NCI-H1048 (cell line): ENCODE results near the gene HTR3D.
"Not testable (repeated sequence)": the region's sequence is repeated elsewhere in the genome, so short reads cannot be mapped to it uniquely, and the experiment has no call there.

Experiments
- DNase-seq: peaks from one replicate; lab custom pipeline; 2025; lab: John Stamatoyannopoulos, UW

Gene HTR3D

GRCh38 chr3:184068344-184068743, 36.8 kb downstream of the HTR3D start:
- DNase-seq: no peak

- DNase-seq: not testable (repeated sequence)
Observed at GRCh38 chr3:184071142-184071541, 39.6 kb downstream of the HTR3D start.

- DNase-seq: no peak
Observed at GRCh38 chr3:184073621-184074020, 42.1 kb downstream of the HTR3D start.

- no peak for DNase-seq
Observed at GRCh38 chr3:184075901-184076300, 44.4 kb downstream of the HTR3D start.

GRCh38 chr3:184077881-184078280, 46.3 kb downstream of the HTR3D start:
- DNase-seq: no peak

- no peak for DNase-seq
Observed at GRCh38 chr3:184078851-184079250, 47.3 kb downstream of the HTR3D start.

GRCh38 chr3:184081116-184081830, 49.7 kb downstream of the HTR3D start:
- DNase-seq: no peak

- no peak for DNase-seq
Observed at GRCh38 chr3:184082034-184082433, 50.5 kb downstream of the HTR3D start.

- no peak for DNase-seq
Observed at GRCh38 chr3:184082465-184082864, 50.9 kb downstream of the HTR3D start.

- DNase-seq: no peak
Observed at GRCh38 chr3:184085389-184085852, 53.9 kb downstream of the HTR3D start.
